MM.1S (cell line): ENCODE results near the gene ACP1.

ENCODE experiments used
- DNase-seq: peaks from one replicate; pipeline ENCODE4 v3.0.0-alpha.2; 2015
- H2AFZ ChIP-seq: fragments of 300-600 bp; sonication (generic); 2 replicates; pipeline ENCODE4 v1.6.0; 2016; ENCODE audit warnings: antibody characterized with exemption, low read length
- H3F3A ChIP-seq: fragments of 300-600 bp; sonication (generic); 2 replicates; pipeline ENCODE4 v1.6.1; 2016; ENCODE audit warnings: mild to moderate bottlenecking, antibody characterized with exemption, low read length, moderate library complexity, mixed read lengths; ENCODE audit not compliant: insufficient read depth
- H3K27ac ChIP-seq: fragments of 300-600 bp; sonication (generic); 2 replicates; pipeline ENCODE4 v1.5.1; 2016; ENCODE audit warnings: mild to moderate bottlenecking, low read length
- H3K27me3 ChIP-seq: fragments of 300-600 bp; sonication (generic); replicated peaks from 2 replicates; pipeline ENCODE4 v1.6.0; 2016; ENCODE audit warnings: low read length; ENCODE audit not compliant: insufficient read depth
- H3K36me3 ChIP-seq: fragments of 300-600 bp; sonication (generic); replicated peaks from 2 replicates; pipeline ENCODE4 v1.6.1; 2016; ENCODE audit warnings: mild to moderate bottlenecking, low read length, mixed read lengths; ENCODE audit not compliant: insufficient read depth
- H3K4me1 ChIP-seq: fragments of 300-600 bp; sonication (generic); 2 replicates; pipeline ENCODE4 v1.6.1; 2016; ENCODE audit warnings: low read length, mixed read lengths
- H3K4me2 ChIP-seq: fragments of 300-600 bp; sonication (generic); 2 replicates; pipeline ENCODE4 v1.6.0; 2016; ENCODE audit warnings: low read depth, low read length
- H3K4me3 ChIP-seq: fragments of 300-600 bp; sonication (generic); 2 replicates; pipeline ENCODE4 v1.5.1; 2016; ENCODE audit warnings: low read length, mixed read lengths
- H3K79me2 ChIP-seq: fragments of 300-600 bp; sonication (generic); 2 replicates; pipeline ENCODE4 v1.6.1; 2016; ENCODE audit warnings: mixed run types, low read length, mixed read lengths
- H3K9ac ChIP-seq: fragments of 300-600 bp; sonication (generic); 2 replicates; pipeline ENCODE4 v1.6.1; 2016; ENCODE audit warnings: low read length, mixed read lengths
- H3K9me2 ChIP-seq: fragments of 300-600 bp; sonication (generic); replicated peaks from 2 replicates; pipeline ENCODE4 v1.6.1; 2016; ENCODE audit warnings: mild to moderate bottlenecking, low read length, mixed read lengths; ENCODE audit not compliant: insufficient read depth
- H3K9me3 ChIP-seq: fragments of 300-600 bp; sonication (generic); replicated peaks from 2 replicates; pipeline ENCODE4 v1.6.1; 2016; ENCODE audit warnings: mild to moderate bottlenecking, low read length, mixed read lengths; ENCODE audit not compliant: insufficient read depth
- H4K20me1 ChIP-seq: fragments of 300-600 bp; sonication (generic); 2 replicates; pipeline ENCODE4 v1.6.1; 2016; ENCODE audit warnings: mild to moderate bottlenecking, low read length, moderate library complexity, mixed read lengths; ENCODE audit not compliant: insufficient read depth
- CTCF ChIP-seq: fragments of 300-600 bp; sonication (generic); IDR thresholded peaks from 2 replicates; pipeline ENCODE4 v1.5.1; 2016; ENCODE audit warnings: antibody characterized with exemption, low read length, mixed read lengths
- EZH2 ChIP-seq: fragments of 300-600 bp; sonication (generic); optimal IDR thresholded peaks from 2 replicates; pipeline ENCODE3; 2017; ENCODE audit warnings: low read depth, mild to moderate bottlenecking, antibody characterized with exemption, low read length, mixed read lengths
- EZH2phosphoT487 ChIP-seq: fragments of 300-600 bp; sonication (generic); IDR thresholded peaks from 2 replicates; pipeline ENCODE4 v1.6.1; 2018; ENCODE audit warnings: antibody characterized with exemption, low read length

The ACP1 gene

GRCh38 chr2:320561-320960 is 55.8 kb downstream of the ACP1 start:
- Histone ChIP-seq H3K4me3 (no peak overlapping the region), H3K27me3 (no peaks in the 10 kb centered on the region; the same call in 1 of the 2 replicates), H4K20me1 (no peaks in the 10 kb centered on the region), H3K9me2 (no peaks in the 10 kb centered on the region), H3K27ac (no peak overlapping the region), H3K4me2 (no peak overlapping the region), H2AFZ (no peak overlapping the region), H3K4me1 (no peaks in the 10 kb centered on the region), H3K9ac (no peak overlapping the region), H3K79me2 (no peaks in the 10 kb centered on the region), H3K36me3 (no peaks in the 10 kb centered on the region), H3F3A (no peaks in the 10 kb centered on the region), H3K9me3 (no peaks in the 10 kb centered on the region)
- TF ChIP-seq EZH2: no peak
- no peak for TF ChIP-seq CTCF
- TF ChIP-seq EZH2phosphoT487: no peak
- DNase-seq: no peak

- Histone ChIP-seq H3K36me3 (no peaks in the 10 kb centered on the region), H3K79me2 (no peaks in the 10 kb centered on the region), H4K20me1 (no peaks in the 10 kb centered on the region), H3K9me3 (no peaks in the 10 kb centered on the region), H3K27me3 (no peaks in the 10 kb centered on the region; the same call in 1 of the 2 replicates), H3K4me2 (no peak overlapping the region), H3K4me3 (no peak overlapping the region), H3K27ac (no peak overlapping the region), H3K9ac (no peak overlapping the region), H3K9me2 (no peaks in the 10 kb centered on the region), H3K4me1 (no peaks in the 10 kb centered on the region), H2AFZ (no peak overlapping the region), H3F3A (no peaks in the 10 kb centered on the region)
- no peak for DNase-seq
- TF ChIP-seq EZH2phosphoT487 (no peak), CTCF (no peak), EZH2 (no peak)
These were observed 57.6 kb downstream of the ACP1 start for GRCh38 chr2:322326-322725.

- no peak for DNase-seq
- no peak overlapping the region for H2AFZ ChIP-seq
- TF ChIP-seq EZH2phosphoT487: no peak
- H3K9me3 ChIP-seq: no peaks in the 10 kb centered on the region
- H3K27me3 ChIP-seq: no peaks in the 10 kb centered on the region; the same call in 1 of the 2 replicates
- H4K20me1 ChIP-seq: no peaks in the 10 kb centered on the region
- no peaks in the 10 kb centered on the region for H3K36me3 ChIP-seq
- H3K9me2 ChIP-seq: no peaks in the 10 kb centered on the region
- H3K27ac ChIP-seq: no peak overlapping the region
- H3K4me1 ChIP-seq: no peaks in the 10 kb centered on the region
- no peak overlapping the region for H3K4me3 ChIP-seq
- no peak overlapping the region for H3K4me2 ChIP-seq
- H3K79me2 ChIP-seq: no peaks in the 10 kb centered on the region
- H3F3A ChIP-seq: no peaks in the 10 kb centered on the region
- H3K9ac ChIP-seq: no peak overlapping the region
These were observed 58.3 kb downstream of the ACP1 start for GRCh38 chr2:323035-323434.
